Right lobe of liver (tissue), 4 donors: Measurements from ENCODE around the gene CDH23.

Experiments
- POLR2A ChIP-seq: fragments of 450-650 bp; IDR thresholded peaks from one replicate; pipeline ENCODE4 v1.6.1; 2017; ENCODE audit warnings: antibody characterized with exemption, mild to moderate bottlenecking
- TF ChIP-seq, protein P1 (sequence below), 4 donors: fragments of 200-600 bp in 3 of 4; fragments of 450-650 bp in 1 of 4; IDR thresholded peaks; one replicate each; pipeline versions ENCODE4 v1.5.1 to v1.8.0; 2016 to 2022; ENCODE audit warnings: antibody characterized with exemption in 4 of 4, mild to moderate bottlenecking in 2 of 4
- donor health status: DM: no; HTN: no; CAD: no.
- donor health status: DM: no; HTN: no; CAD: no.
- donor health status: DM: no; HTN: yes; CAD: no.

DNA sequence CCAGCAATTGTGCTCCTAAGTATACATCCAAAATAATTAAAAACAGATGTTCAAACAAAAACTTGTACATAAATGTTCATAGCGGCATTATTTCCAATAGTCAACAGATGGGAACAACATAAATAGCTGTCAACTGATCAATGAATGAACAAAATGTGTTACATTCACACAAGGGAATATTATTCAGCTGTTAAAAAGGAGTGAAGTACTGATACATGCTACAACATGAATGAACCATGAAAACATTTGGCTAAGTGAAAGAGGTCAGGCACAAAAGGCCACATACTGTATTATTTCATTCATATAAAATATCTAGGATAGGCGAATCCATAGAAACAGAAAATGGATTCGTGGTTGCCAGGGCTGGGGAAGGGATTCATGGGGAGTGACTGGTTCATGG, 109.1 kb downstream of the CDH23 start:
- TF ChIP-seq, protein P1, sequence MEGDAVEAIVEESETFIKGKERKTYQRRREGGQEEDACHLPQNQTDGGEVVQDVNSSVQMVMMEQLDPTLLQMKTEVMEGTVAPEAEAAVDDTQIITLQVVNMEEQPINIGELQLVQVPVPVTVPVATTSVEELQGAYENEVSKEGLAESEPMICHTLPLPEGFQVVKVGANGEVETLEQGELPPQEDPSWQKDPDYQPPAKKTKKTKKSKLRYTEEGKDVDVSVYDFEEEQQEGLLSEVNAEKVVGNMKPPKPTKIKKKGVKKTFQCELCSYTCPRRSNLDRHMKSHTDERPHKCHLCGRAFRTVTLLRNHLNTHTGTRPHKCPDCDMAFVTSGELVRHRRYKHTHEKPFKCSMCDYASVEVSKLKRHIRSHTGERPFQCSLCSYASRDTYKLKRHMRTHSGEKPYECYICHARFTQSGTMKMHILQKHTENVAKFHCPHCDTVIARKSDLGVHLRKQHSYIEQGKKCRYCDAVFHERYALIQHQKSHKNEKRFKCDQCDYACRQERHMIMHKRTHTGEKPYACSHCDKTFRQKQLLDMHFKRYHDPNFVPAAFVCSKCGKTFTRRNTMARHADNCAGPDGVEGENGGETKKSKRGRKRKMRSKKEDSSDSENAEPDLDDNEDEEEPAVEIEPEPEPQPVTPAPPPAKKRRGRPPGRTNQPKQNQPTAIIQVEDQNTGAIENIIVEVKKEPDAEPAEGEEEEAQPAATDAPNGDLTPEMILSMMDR (IDR thresholded peaks at IDR 0.05) = no peak
- no peak for TF ChIP-seq POLR2A
